Liver (tissue), 9 donors: Measurements from ENCODE around the gene WWOX. TPM values are rescaled to one million over a fixed set of nuclear protein-coding genes. Genes with fewer than 3 reads are reported as not detected.

Experiments
- DNase-seq: peaks from one replicate; pipeline ENCODE4 v3.0.0-alpha.2; 2017; ENCODE audit warnings: low spot score
- H3K27ac ChIP-seq, 2 donors: one replicate each; pipeline ENCODE4 v1.7.0; 2013; ENCODE audit warnings: inconsistent platforms in 2 of 2, low read length in 2 of 2, control low read depth in 1 of 2, low read depth in 1 of 2, mild to moderate bottlenecking in 1 of 2
- H3K27me3 ChIP-seq, 4 donors: one replicate each; pipeline versions ENCODE4 v1.6.1 to v1.7.0; 2013; ENCODE audit warnings: low read length in 3 of 4, inconsistent platforms in 1 of 4, mild to moderate bottlenecking in 1 of 4, moderate library complexity in 1 of 4; ENCODE audit not compliant: control insufficient read depth in 4 of 4, insufficient read depth in 4 of 4
- H3K36me3 ChIP-seq, 4 donors: one replicate each; pipeline versions ENCODE4 v1.6.1 to v1.7.0; 2013; ENCODE audit warnings: low read length in 3 of 4, mild to moderate bottlenecking in 3 of 4, low read depth in 1 of 4, moderate library complexity in 1 of 4; ENCODE audit not compliant: control insufficient read depth in 4 of 4, insufficient read depth in 3 of 4
- H3K4me1 ChIP-seq, 4 donors: one replicate each; pipeline versions ENCODE4 v1.6.1 to v1.7.0; 2013; ENCODE audit warnings: low read length in 3 of 4, mild to moderate bottlenecking in 3 of 4, moderate library complexity in 1 of 4; ENCODE audit not compliant: control insufficient read depth in 4 of 4, insufficient read depth in 4 of 4
- H3K4me3 ChIP-seq, 3 donors: one replicate each; pipeline versions ENCODE4 v1.6.1 to v1.7.0; 2013; ENCODE audit warnings: low read length in 3 of 3, control low read depth in 1 of 3, low read depth in 1 of 3, mild to moderate bottlenecking in 1 of 3
- H3K9ac ChIP-seq, 2 donors: one replicate each; pipeline ENCODE4 v1.7.0; 2013; ENCODE audit warnings: low read length in 2 of 2, mild to moderate bottlenecking in 2 of 2, moderate library complexity in 2 of 2, control low read depth in 1 of 2, low read depth in 1 of 2
- H3K9me3 ChIP-seq, 4 donors: one replicate each; pipeline versions ENCODE4 v1.6.1 to v1.7.0; 2013; ENCODE audit warnings: low read length in 3 of 4; ENCODE audit not compliant: control insufficient read depth in 4 of 4
- ATF3 ChIP-seq: IDR thresholded peaks from 2 replicates; pipeline ENCODE4 v1.6.1; 2016; ENCODE audit warnings: antibody characterized with exemption
- CTCF ChIP-seq: fragments of 150-350 bp; IDR thresholded peaks from 2 replicates; pipeline ENCODE4 v1.5.1; 2017; ENCODE audit warnings: improper control_type of control experiment, low read depth, low read length; ENCODE audit not compliant: missing input control
- EGR1 ChIP-seq, 2 donors: IDR thresholded peaks; 2 replicates each; pipeline ENCODE4 v1.6.1; 2016 to 2018; ENCODE audit warnings: antibody characterized with exemption in 2 of 2, low read depth in 2 of 2
- FOXA1 ChIP-seq: IDR thresholded peaks from 2 replicates; pipeline ENCODE4 v1.6.1; 2016; ENCODE audit warnings: antibody characterized with exemption
- FOXA2 ChIP-seq: IDR thresholded peaks from 2 replicates; pipeline ENCODE4 v1.6.1; 2016; ENCODE audit warnings: antibody characterized with exemption
- GABPA ChIP-seq, 2 donors: IDR thresholded peaks in 1 of 2; conservative IDR thresholded peaks in 1 of 2; 2 replicates each; pipeline ENCODE4 v1.6.1; 2016; ENCODE audit warnings: antibody characterized with exemption in 2 of 2, mild to moderate bottlenecking in 1 of 2, moderate library complexity in 1 of 2
- HNF4A ChIP-seq, 2 donors: conservative IDR thresholded peaks; 2 replicates each; pipeline ENCODE4 v1.6.1; 2016; ENCODE audit warnings: antibody characterized with exemption in 2 of 2, mild to moderate bottlenecking in 2 of 2
- HNF4G ChIP-seq: IDR thresholded peaks from 2 replicates; pipeline ENCODE4 v1.6.1; 2016; ENCODE audit warnings: antibody characterized with exemption
- JUND ChIP-seq, 2 donors: IDR thresholded peaks; 2 replicates each; pipeline ENCODE4 v1.6.1; 2016; ENCODE audit warnings: antibody characterized with exemption in 2 of 2
- NR2F2 ChIP-seq: IDR thresholded peaks from 2 replicates; pipeline ENCODE4 v1.6.1; 2016; ENCODE audit warnings: antibody characterized with exemption
- RAD21 ChIP-seq, 2 donors: IDR thresholded peaks; 2 replicates each; pipeline ENCODE4 v1.6.1; 2016; ENCODE audit warnings: antibody characterized with exemption in 2 of 2, mild to moderate bottlenecking in 2 of 2
- RXRA ChIP-seq, 2 donors: IDR thresholded peaks; 2 replicates each; pipeline ENCODE4 v1.6.1; 2017 to 2018; ENCODE audit warnings: antibody characterized with exemption in 2 of 2, mild to moderate bottlenecking in 1 of 2
- SP1 ChIP-seq: IDR thresholded peaks from 2 replicates; pipeline ENCODE4 v1.6.1; 2018; ENCODE audit warnings: antibody characterized with exemption, mild to moderate bottlenecking
- TAF1 ChIP-seq: conservative IDR thresholded peaks from 2 replicates; pipeline ENCODE4 v1.6.1; 2016; ENCODE audit warnings: antibody characterized with exemption, mild to moderate bottlenecking
- YY1 ChIP-seq: IDR thresholded peaks from 2 replicates; pipeline ENCODE4 v1.6.1; 2016; ENCODE audit warnings: antibody characterized with exemption, mild to moderate bottlenecking
- WGBS: extraction: QIAGEN DNeasy Blood & Tissue Kit; methylation state at CpG from one replicate; pipeline ENCODE4 v1.1.7; 2013; 5-methylcytosine and 5-hydroxymethylcytosine counted together
- polyA plus RNA-seq, 2 donors: library from polyadenylated mRNA; stranded (reverse) in 1 of 2; unstranded in 1 of 2; fragments of 200-250 nt in 1 of 2; fragments of >200 nt in 1 of 2; fragmentation: Nextera tagmentation in 1 of 2; extraction: Ambion mirVana in 1 of 2; gene quantifications; one replicate each; pipeline versions ENCODE4 v1.2.1 to v1.2.3, GENCODE V29; 2013 to 2015
- total RNA-seq, 2 donors: library from RNA; depleted of rRNA; stranded (reverse); fragments of >200 nt; gene quantifications; one replicate each; pipeline ENCODE4 v1.2.3, GENCODE V29; 2014
- TF ChIP-seq, protein P1 (sequence below): IDR thresholded peaks from 2 replicates; pipeline ENCODE4 v1.6.1; 2016; ENCODE audit warnings: antibody characterized with exemption
- TF ChIP-seq, protein P2 (sequence below): IDR thresholded peaks from 2 replicates; pipeline ENCODE4 v1.6.1; 2016; ENCODE audit warnings: antibody characterized with exemption
- TF ChIP-seq, protein P3 (sequence below): IDR thresholded peaks from 2 replicates; pipeline ENCODE4 v1.6.1; 2016; ENCODE audit warnings: antibody characterized with exemption, mild to moderate bottlenecking
- donor health status: healthy.
- donor health status: healthy.
- donor health status: healthy.
- donor health status: healthy.
- donor health status: healthy.

WWOX gene
- total and polyA plus RNA-seq, 4 donors, result 9.8 to 46.0 (median 15.3) TPM

DNA sequence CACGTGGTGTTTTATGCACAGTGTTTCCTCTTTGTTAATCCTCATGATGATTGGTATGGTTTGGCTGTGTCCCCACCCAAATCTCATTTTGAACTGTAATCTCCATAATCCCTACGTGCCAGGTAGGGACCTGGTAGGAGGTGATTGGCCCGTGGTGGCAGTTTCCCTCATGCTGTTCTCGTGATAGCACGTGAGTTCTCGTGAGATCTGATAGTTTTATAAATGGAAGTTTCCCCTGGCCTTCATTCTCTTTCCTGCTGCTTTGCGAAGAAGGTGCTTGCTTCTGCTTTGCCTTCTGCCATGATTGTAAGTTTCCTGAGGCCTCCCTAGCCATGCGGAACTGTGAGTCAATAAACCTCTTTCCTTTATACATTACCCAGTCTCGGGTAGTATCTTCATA lies 115.8 kb downstream of the WWOX start:
- no peak for DNase-seq
- Histone ChIP-seq H3K4me3 (no peak overlapping the region), H3K36me3 (no peaks in the 10 kb centered on the region), H3K9ac (no peak overlapping the region), H3K27ac (no peak overlapping the region), H3K4me1 (no peaks in the 10 kb centered on the region), H3K27me3 (no peaks in the 10 kb centered on the region), H3K9me3 (no peaks in the 10 kb centered on the region)
- WGBS, result 98% methylated on average over 9 of the region's 9 CpGs
- no peak for TF ChIP-seq EGR1 (IDR thresholded peaks at IDR 0.05; ENCODE audit: low read depth in 2 of 2)
- TF ChIP-seq, protein P1, sequence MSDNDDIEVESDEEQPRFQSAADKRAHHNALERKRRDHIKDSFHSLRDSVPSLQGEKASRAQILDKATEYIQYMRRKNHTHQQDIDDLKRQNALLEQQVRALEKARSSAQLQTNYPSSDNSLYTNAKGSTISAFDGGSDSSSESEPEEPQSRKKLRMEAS, result no peak

DNA sequence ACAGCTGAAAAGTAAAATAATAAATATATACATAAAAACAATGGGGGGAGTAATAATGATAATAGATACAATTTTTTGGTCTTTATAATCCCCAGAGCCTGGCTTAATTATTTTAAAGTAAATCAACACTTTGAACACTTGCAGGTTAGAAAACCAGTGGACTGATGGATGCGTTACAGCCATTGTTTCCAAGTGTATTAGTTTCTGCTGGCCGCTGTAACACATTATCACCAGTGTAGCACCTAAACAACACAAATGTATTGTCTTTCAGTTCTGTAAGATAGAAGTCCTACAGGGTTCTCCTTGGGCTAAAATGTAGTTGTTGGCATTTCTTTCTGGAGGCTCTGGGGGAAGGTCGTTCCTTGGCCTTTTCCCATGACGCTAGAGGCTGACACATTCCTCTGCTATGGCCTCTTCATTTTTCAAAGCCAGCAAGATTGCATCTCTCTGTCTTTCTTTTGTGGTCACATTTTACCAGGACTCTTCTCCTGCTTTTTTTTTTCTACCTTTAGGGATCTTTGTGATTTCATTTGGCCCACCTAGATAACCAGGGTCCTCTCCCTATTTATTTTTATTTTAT lies 116.8 kb downstream of the WWOX start:
- H3K4me3 ChIP-seq, result no peak overlapping the region
- no peaks in the 10 kb centered on the region for H3K36me3 ChIP-seq
- no peaks in the 10 kb centered on the region for H3K9me3 ChIP-seq
- no peaks in the 10 kb centered on the region for H3K27me3 ChIP-seq
- no peak for DNase-seq
- no peaks in the 10 kb centered on the region for H3K4me1 ChIP-seq
- H3K9ac ChIP-seq, result no peak overlapping the region
- no peak overlapping the region for H3K27ac ChIP-seq
- TF ChIP-seq FOXA2 (no peak), HNF4A (conservative IDR thresholded peaks at IDR 0.05) (no peak), JUND (IDR thresholded peaks at IDR 0.05) (no peak), GABPA (IDR thresholded peaks at IDR 0.05 in 1 of 2, conservative IDR thresholded peaks at IDR 0.05 in 1 of 2) (no peak), NR2F2 (no peak), RAD21 (IDR thresholded peaks at IDR 0.05) (no peak), HNF4G (no peak), YY1 (no peak), CTCF (no peak), RXRA (IDR thresholded peaks at IDR 0.05) (no peak), ATF3 (no peak), FOXA1 (no peak), TAF1 (no peak), EGR1 (IDR thresholded peaks at IDR 0.05; ENCODE audit: low read depth in 2 of 2) (no peak), SP1 (no peak)
- TF ChIP-seq, protein P2, sequence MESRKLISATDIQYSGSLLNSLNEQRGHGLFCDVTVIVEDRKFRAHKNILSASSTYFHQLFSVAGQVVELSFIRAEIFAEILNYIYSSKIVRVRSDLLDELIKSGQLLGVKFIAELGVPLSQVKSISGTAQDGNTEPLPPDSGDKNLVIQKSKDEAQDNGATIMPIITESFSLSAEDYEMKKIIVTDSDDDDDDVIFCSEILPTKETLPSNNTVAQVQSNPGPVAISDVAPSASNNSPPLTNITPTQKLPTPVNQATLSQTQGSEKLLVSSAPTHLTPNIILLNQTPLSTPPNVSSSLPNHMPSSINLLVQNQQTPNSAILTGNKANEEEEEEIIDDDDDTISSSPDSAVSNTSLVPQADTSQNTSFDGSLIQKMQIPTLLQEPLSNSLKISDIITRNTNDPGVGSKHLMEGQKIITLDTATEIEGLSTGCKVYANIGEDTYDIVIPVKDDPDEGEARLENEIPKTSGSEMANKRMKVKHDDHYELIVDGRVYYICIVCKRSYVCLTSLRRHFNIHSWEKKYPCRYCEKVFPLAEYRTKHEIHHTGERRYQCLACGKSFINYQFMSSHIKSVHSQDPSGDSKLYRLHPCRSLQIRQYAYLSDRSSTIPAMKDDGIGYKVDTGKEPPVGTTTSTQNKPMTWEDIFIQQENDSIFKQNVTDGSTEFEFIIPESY, result no peak
- TF ChIP-seq, protein P1, result no peak
- TF ChIP-seq, protein P3, sequence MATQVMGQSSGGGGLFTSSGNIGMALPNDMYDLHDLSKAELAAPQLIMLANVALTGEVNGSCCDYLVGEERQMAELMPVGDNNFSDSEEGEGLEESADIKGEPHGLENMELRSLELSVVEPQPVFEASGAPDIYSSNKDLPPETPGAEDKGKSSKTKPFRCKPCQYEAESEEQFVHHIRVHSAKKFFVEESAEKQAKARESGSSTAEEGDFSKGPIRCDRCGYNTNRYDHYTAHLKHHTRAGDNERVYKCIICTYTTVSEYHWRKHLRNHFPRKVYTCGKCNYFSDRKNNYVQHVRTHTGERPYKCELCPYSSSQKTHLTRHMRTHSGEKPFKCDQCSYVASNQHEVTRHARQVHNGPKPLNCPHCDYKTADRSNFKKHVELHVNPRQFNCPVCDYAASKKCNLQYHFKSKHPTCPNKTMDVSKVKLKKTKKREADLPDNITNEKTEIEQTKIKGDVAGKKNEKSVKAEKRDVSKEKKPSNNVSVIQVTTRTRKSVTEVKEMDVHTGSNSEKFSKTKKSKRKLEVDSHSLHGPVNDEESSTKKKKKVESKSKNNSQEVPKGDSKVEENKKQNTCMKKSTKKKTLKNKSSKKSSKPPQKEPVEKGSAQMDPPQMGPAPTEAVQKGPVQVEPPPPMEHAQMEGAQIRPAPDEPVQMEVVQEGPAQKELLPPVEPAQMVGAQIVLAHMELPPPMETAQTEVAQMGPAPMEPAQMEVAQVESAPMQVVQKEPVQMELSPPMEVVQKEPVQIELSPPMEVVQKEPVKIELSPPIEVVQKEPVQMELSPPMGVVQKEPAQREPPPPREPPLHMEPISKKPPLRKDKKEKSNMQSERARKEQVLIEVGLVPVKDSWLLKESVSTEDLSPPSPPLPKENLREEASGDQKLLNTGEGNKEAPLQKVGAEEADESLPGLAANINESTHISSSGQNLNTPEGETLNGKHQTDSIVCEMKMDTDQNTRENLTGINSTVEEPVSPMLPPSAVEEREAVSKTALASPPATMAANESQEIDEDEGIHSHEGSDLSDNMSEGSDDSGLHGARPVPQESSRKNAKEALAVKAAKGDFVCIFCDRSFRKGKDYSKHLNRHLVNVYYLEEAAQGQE, result no peak
- WGBS, result 97% methylated on average over 4 of the region's 4 CpGs
